H9 (cell line): ENCODE measurements around the gene ZNF618. TPM values are rescaled to one million over a fixed set of nuclear protein-coding genes. Genes with fewer than 3 reads are reported as not detected.

Source experiments
- DNase-seq: peaks from one replicate; pipeline ENCODE4 v3.0.0-alpha.2; 2017
- H2AFZ ChIP-seq: one replicate; pipeline ENCODE4 v1.6.1; 2013; ENCODE audit warnings: mild to moderate bottlenecking, low read length, control low read depth, moderate library complexity
- H2AK5ac ChIP-seq: 2 replicates; pipeline ENCODE4 v1.6.1; 2013; ENCODE audit warnings: low read length, control low read depth, mixed read lengths; ENCODE audit not compliant: insufficient read length
- H2BK120ac ChIP-seq: one replicate; pipeline ENCODE4 v1.6.1; 2013; ENCODE audit warnings: low read depth, mild to moderate bottlenecking, low read length, control low read depth, inconsistent platforms; ENCODE audit not compliant: poor library complexity, severe bottlenecking
- H2BK12ac ChIP-seq: 2 replicates; pipeline ENCODE4 v1.6.1; 2013; ENCODE audit warnings: low read length, control low read depth, mixed read lengths, low read depth; ENCODE audit not compliant: insufficient read length
- H2BK15ac ChIP-seq: 2 replicates; pipeline ENCODE4 v1.6.1; 2013; ENCODE audit warnings: low read depth, low read length, control low read depth
- H2BK20ac ChIP-seq: one replicate; pipeline ENCODE4 v1.6.1; 2013; ENCODE audit warnings: low read depth, mild to moderate bottlenecking, low read length, control low read depth, inconsistent platforms; ENCODE audit not compliant: poor library complexity, severe bottlenecking
- H2BK5ac ChIP-seq: 2 replicates; pipeline ENCODE4 v1.6.1; 2013; ENCODE audit warnings: low read length, control low read depth, mixed read lengths; ENCODE audit not compliant: insufficient read length
- H3K14ac ChIP-seq: 2 replicates; pipeline ENCODE4 v1.6.1; 2013; ENCODE audit warnings: low read length, control low read depth; ENCODE audit not compliant: insufficient read depth
- H3K18ac ChIP-seq: 2 replicates; pipeline ENCODE4 v1.6.1; 2013; ENCODE audit warnings: low read depth, mild to moderate bottlenecking, mixed read lengths, low read length, control low read depth; ENCODE audit not compliant: insufficient read length
- H3K23ac ChIP-seq: 2 replicates; pipeline ENCODE4 v1.6.1; 2013; ENCODE audit warnings: low read length, control low read depth, mixed read lengths, low read depth; ENCODE audit not compliant: insufficient read length
- H3K23me2 ChIP-seq: 2 replicates; pipeline ENCODE4 v1.6.1; 2013; ENCODE audit warnings: low read depth, mild to moderate bottlenecking, mixed read lengths, low read length, control low read depth; ENCODE audit not compliant: insufficient read length, poor library complexity, severe bottlenecking
- H3K27ac ChIP-seq: 2 replicates; pipeline ENCODE4 v1.5.1; 2013; ENCODE audit warnings: low read length, control low read depth, mixed read lengths, low read depth; ENCODE audit not compliant: insufficient read length
- H3K27me3 ChIP-seq: 2 replicates; pipeline ENCODE4 v1.6.1; 2013; ENCODE audit warnings: low read length, control low read depth, inconsistent platforms; ENCODE audit not compliant: insufficient read depth
- H3K4ac ChIP-seq: 2 replicates; pipeline ENCODE4 v1.6.1; 2013; ENCODE audit warnings: low read depth, mild to moderate bottlenecking, control low read depth, inconsistent platforms, low read length, moderate library complexity
- H3K4me1 ChIP-seq: 2 replicates; pipeline ENCODE4 v1.6.1; 2013; ENCODE audit warnings: low read length, control low read depth, inconsistent platforms; ENCODE audit not compliant: insufficient read depth
- H3K4me2 ChIP-seq: 2 replicates; pipeline ENCODE4 v1.6.1; 2013; ENCODE audit warnings: low read length, control low read depth, mixed read lengths; ENCODE audit not compliant: insufficient read length, insufficient read depth
- H3K56ac ChIP-seq: 2 replicates; pipeline ENCODE4 v1.6.1; 2013; ENCODE audit warnings: low read depth, mild to moderate bottlenecking, mixed read lengths, low read length, control low read depth; ENCODE audit not compliant: insufficient read length
- H3K79me1 ChIP-seq: 2 replicates; pipeline ENCODE4 v1.6.1; 2013; ENCODE audit warnings: low read depth, mild to moderate bottlenecking, moderate library complexity, low read length, control low read depth, inconsistent platforms; ENCODE audit not compliant: insufficient read depth, poor library complexity, severe bottlenecking
- H3K79me2 ChIP-seq: 2 replicates; pipeline ENCODE4 v1.6.1; 2013; ENCODE audit warnings: low read length, control low read depth, inconsistent platforms; ENCODE audit not compliant: insufficient read depth
- H3K9ac ChIP-seq: 2 replicates; pipeline ENCODE4 v1.6.1; 2013; ENCODE audit warnings: low read length, control low read depth, mixed read lengths; ENCODE audit not compliant: insufficient read length; ENCODE audit errors: extremely low read depth
- H3K9me3 ChIP-seq: one replicate; pipeline ENCODE4 v1.6.1; 2013; ENCODE audit warnings: low read depth, low read length, inconsistent platforms; ENCODE audit not compliant: control insufficient read depth
- H3T11ph ChIP-seq: one replicate; pipeline ENCODE4 v1.6.1; 2013; ENCODE audit warnings: mild to moderate bottlenecking, low read length, control low read depth, inconsistent platforms
- H4K20me1 ChIP-seq: one replicate; pipeline ENCODE4 v1.6.1; 2013; ENCODE audit not compliant: control insufficient read depth, insufficient read length, insufficient read depth
- H4K5ac ChIP-seq: 2 replicates; pipeline ENCODE4 v1.6.1; 2013; ENCODE audit warnings: low read depth, mild to moderate bottlenecking, mixed read lengths, low read length, control low read depth; ENCODE audit not compliant: insufficient read length
- H4K8ac ChIP-seq: replicated peaks from 2 replicates; pipeline ENCODE4 v1.6.1; 2013; ENCODE audit warnings: low read length, control low read depth, mixed read lengths, low read depth; ENCODE audit not compliant: insufficient read length
- H4K91ac ChIP-seq: 2 replicates; pipeline ENCODE4 v1.6.1; 2013; ENCODE audit warnings: low read depth, mild to moderate bottlenecking, moderate library complexity, mixed read lengths, low read length, control low read depth; ENCODE audit not compliant: insufficient read length
- H3K27ac Mint-ChIP-seq, 3 experiments: 2 replicates in 2 of 3; 3 replicates in 1 of 3; pipeline ENCODE4 v1.8.0; 2020 to 2021; ENCODE audit warnings: mixed read lengths in 3 of 3, mild to moderate bottlenecking in 1 of 3, moderate library complexity in 1 of 3
- H3K27me3 Mint-ChIP-seq: 2 replicates; pipeline ENCODE4 v1.8.0; 2021; ENCODE audit warnings: low read depth, mild to moderate bottlenecking, moderate library complexity, mixed read lengths
- H3K36me3 Mint-ChIP-seq, 3 experiments: 2 replicates in 2 of 3; 3 replicates in 1 of 3; pipeline ENCODE4 v1.8.0; 2020 to 2021; ENCODE audit warnings: low read depth in 3 of 3, mixed read lengths in 3 of 3; ENCODE audit not compliant: insufficient read depth in 1 of 3
- H3K4me1 Mint-ChIP-seq, 2 experiments: 2 replicates each; pipeline ENCODE4 v1.8.0; 2020; ENCODE audit warnings: mixed read lengths in 2 of 2
- H3K4me3 Mint-ChIP-seq, 2 experiments: 2 replicates in 1 of 2; 3 replicates in 1 of 2; pipeline ENCODE4 v1.8.0; 2020 to 2021; ENCODE audit warnings: mild to moderate bottlenecking in 2 of 2, mixed read lengths in 2 of 2, moderate library complexity in 1 of 2
- H3K9me3 Mint-ChIP-seq, 2 experiments: 2 replicates in 1 of 2; 3 replicates in 1 of 2; pipeline ENCODE4 v1.8.0; 2020; ENCODE audit warnings: mild to moderate bottlenecking in 2 of 2, mixed read lengths in 2 of 2, moderate library complexity in 1 of 2
- CTCF ChIP-seq: fragments of 200-600 bp; sonication (generic); conservative IDR thresholded peaks from 3 replicates; pipeline ENCODE4 v1.8.0; 2021; ENCODE audit warnings: antibody characterized with exemption, mild to moderate bottlenecking
- WGBS: extraction: QIAGEN DNeasy Blood & Tissue Kit; methylation state at CpG from one replicate; pipeline ENCODE4 v1.1.7; 2013; ENCODE audit warnings: missing lambda C conversion rate, low lambda C conversion rate, mixed read lengths; ENCODE audit not compliant: insufficient read length; ENCODE audit errors: extremely low coverage; 5-methylcytosine and 5-hydroxymethylcytosine counted together
- total RNA-seq: library from RNA; stranded (reverse); gene quantifications from 2 replicates; pipeline ENCODE4 v1.2.1, GENCODE V29; 2021

The ZNF618 gene
- total RNA-seq, 1 experiment from 2014 or later: 13.6 TPM

GRCh38 chr9:114035221-114035844 is 159.2 kb downstream of the ZNF618 start:
- Histone ChIP-seq H2BK120ac (no peak overlapping the region), H3K9me3 (no peaks in the 10 kb centered on the region), H2BK15ac (no peak overlapping the region), H3K27ac (no peak overlapping the region), H3K23ac (no peak overlapping the region), H3K14ac (no peak overlapping the region), H4K5ac (no peak overlapping the region), H3K79me1 (no peaks in the 10 kb centered on the region), H3K4me1 (peaks cover 4% of the 10 kb centered on the region; the same call in 1 of the 2 replicates), H3K4ac (no peak overlapping the region), H3K23me2 (no peaks in the 10 kb centered on the region), H4K8ac (no peak overlapping the region), H4K20me1 (no peaks in the 10 kb centered on the region), H3K79me2 (no peaks in the 10 kb centered on the region), H3K18ac (no peak overlapping the region), H3K4me2 (no peak overlapping the region), H2AK5ac (no peak overlapping the region), H2BK12ac (no peak overlapping the region), H2AFZ (no peak overlapping the region), H3K9ac (no peak overlapping the region), H4K91ac (no peak overlapping the region), H3T11ph (no peak overlapping the region), H3K56ac (no peak overlapping the region), H3K27me3 (no peaks in the 10 kb centered on the region), H2BK5ac (no peak overlapping the region), H2BK20ac (no peak overlapping the region)
- no peaks in the 10 kb centered on the region for H3K9me3 Mint-ChIP-seq
- H3K36me3 Mint-ChIP-seq: peaks cover 9 to 39% (median 21%) of the 10 kb centered on the region in 3 experiments; a peak in 6 of 7 replicates
- no peak for TF ChIP-seq CTCF
- H3K4me1 Mint-ChIP-seq: peaks cover 14 to 21% of the 10 kb centered on the region in 2 experiments
- no peaks in the 10 kb centered on the region for H3K27me3 Mint-ChIP-seq
- H3K27ac Mint-ChIP-seq: no peak overlapping the region; a peak in 1 of 7 replicates
- peak; percentile 15 for DNase-seq
- WGBS: no CpG with 5 or more reads among the region's 17 CpGs
- no peak overlapping the region for H3K4me3 Mint-ChIP-seq
